Posterior vena cava (tissue), 2 donors: ENCODE measurements around the gene SMIM1. TPM values are rescaled to one million over a fixed set of nuclear protein-coding genes. Genes with fewer than 3 reads are reported as not detected.
"Not testable (repeated sequence)": the region's sequence is repeated elsewhere in the genome, so short reads cannot be mapped to it uniquely, and the experiment has no call there.

Source experiments
- DNase-seq: peaks from one replicate; pipeline ENCODE4 v3.0.0-alpha.2; 2020; ENCODE audit warnings: low spot score
- intact Hi-C, 2 donors: fragments of 100-400 bp; cut with DNase I; formaldehyde crosslinking; loops; one replicate each; pipeline versions ENCODE4 v1.14.1 to v1.14.2; 2022 to 2023
- total RNA-seq, 2 donors: library from RNA; stranded (reverse); fragmentation: NEBNext Ultra II Directional; extraction: Animal tissue kit (Norgen Biotek cat#: 25700); gene quantifications; one replicate each; pipeline ENCODE4 v1.2.1, GENCODE V29; 2021
- donor health status: DM: yes; HTN: yes; CAD: no.
- donor health status: DM: yes; HTN: yes; CAD: no.

Gene SMIM1
- total RNA-seq, 2 donors from 2014 or later: 3.6 to 14.5 TPM

GRCh38 chr1:3786468-3787348, 14.2 kb downstream of the SMIM1 start:
- intact Hi-C loops: no loop called here
- DNase-seq: no peak

- intact Hi-C loops: no loop called here
Measured at GRCh38 chr1:3787349-3787715, 14.8 kb downstream of the SMIM1 start.

GRCh38 chr1:3787745-3788605, 15.4 kb downstream of the SMIM1 start:
- intact Hi-C loops: no loop called here
- no peak for DNase-seq

More at GRCh38 chr1:3787349-3787715, 14.8 kb downstream of the SMIM1 start:
- DNase-seq: no peak

- intact Hi-C loops: no loop called here
- DNase-seq: peak; percentile 68
Measured at GRCh38 chr1:3788756-3789420, 16.3 kb downstream of the SMIM1 start.

- DNase-seq: no peak
- intact Hi-C loops: no loop called here
Measured at GRCh38 chr1:3789421-3790300, 17.1 kb downstream of the SMIM1 start.

GRCh38 chr1:3790500-3790923, 18.0 kb downstream of the SMIM1 start:
- DNase-seq: no peak
- intact Hi-C loops: no loop called here

GRCh38 chr1:3790952-3791351, 18.4 kb downstream of the SMIM1 start:
- intact Hi-C loops: no loop called here
- no peak for DNase-seq

GRCh38 chr1:3795453-3796214, 23.1 kb downstream of the SMIM1 start:
- DNase-seq: no peak
- intact Hi-C loops: no loop called here

GRCh38 chr1:3796215-3797061, 23.9 kb downstream of the SMIM1 start, which contains the start of gene LRRC47:
Gene LRRC47 (minus strand): TSS chr1:3796498. CDS start chr1:3796476, 22 bp downstream.
- intact Hi-C loops: no loop called here
- DNase-seq: peak; percentile 99

GRCh38 chr1:3799976-3800685, 27.6 kb downstream of the SMIM1 start:
- no peak for DNase-seq
- intact Hi-C loops: no loop called here

GRCh38 chr1:3800795-3801194, 28.2 kb downstream of the SMIM1 start:
- DNase-seq, intact Hi-C loops: not testable (repeated sequence)

- DNase-seq: no peak
- intact Hi-C loops: no loop called here
Measured at GRCh38 chr1:3803905-3804626, 31.5 kb downstream of the SMIM1 start.

- intact Hi-C loops: not testable (repeated sequence)
Measured at GRCh38 chr1:3804627-3804944, 32.0 kb downstream of the SMIM1 start.

GRCh38 chr1:3805038-3805437, 32.5 kb downstream of the SMIM1 start:
- intact Hi-C loops: no loop called here
- no peak for DNase-seq

More at GRCh38 chr1:3804627-3804944, 32.0 kb downstream of the SMIM1 start:
- not testable (repeated sequence) for DNase-seq

GRCh38 chr1:3807769-3808168, 35.2 kb downstream of the SMIM1 start:
- intact Hi-C loops: no loop called here
- DNase-seq: no peak

- intact Hi-C loops: no loop called here
- peak; percentile 56 for DNase-seq
Measured at GRCh38 chr1:3809680-3810079, 37.1 kb downstream of the SMIM1 start.
